Parathyroid adenoma (tissue), 2 donors: ENCODE results near the gene CCDC149.

Source experiments
- H2AFZ ChIP-seq: fragments of 300-600 bp; sonication (generic); one replicate; pipeline ENCODE4 v1.7.0; 2017; ENCODE audit warnings: antibody characterized with exemption, mild to moderate bottlenecking
- H3K27ac ChIP-seq: fragments of 300-600 bp; sonication (generic); one replicate; pipeline ENCODE4 v1.7.0; 2017
- H3K27me3 ChIP-seq: fragments of 300-600 bp; sonication (generic); one replicate; pipeline ENCODE4 v1.7.0; 2017; ENCODE audit warnings: low read length; ENCODE audit not compliant: control insufficient read depth, insufficient read depth
- H3K36me3 ChIP-seq: fragments of 300-600 bp; sonication (generic); one replicate; pipeline ENCODE4 v1.7.0; 2017; ENCODE audit warnings: low read length; ENCODE audit not compliant: control insufficient read depth, insufficient read depth
- H3K4me1 ChIP-seq: fragments of 300-600 bp; sonication (generic); one replicate; pipeline ENCODE4 v1.7.0; 2017; ENCODE audit warnings: control low read depth
- H3K4me2 ChIP-seq: fragments of 300-600 bp; sonication (generic); one replicate; pipeline ENCODE4 v1.7.0; 2017; ENCODE audit warnings: low read length
- H3K4me3 ChIP-seq: fragments of 300-600 bp; sonication (generic); one replicate; pipeline ENCODE4 v1.7.0; 2017; ENCODE audit warnings: low read depth, low read length
- H3K79me2 ChIP-seq: fragments of 300-600 bp; sonication (generic); one replicate; pipeline ENCODE4 v1.7.0; 2017; ENCODE audit warnings: control low read depth
- H3K9ac ChIP-seq: fragments of 300-600 bp; sonication (generic); one replicate; pipeline ENCODE4 v1.7.0; 2017; ENCODE audit warnings: mild to moderate bottlenecking
- H3K9me3 ChIP-seq: fragments of 300-600 bp; sonication (generic); one replicate; pipeline ENCODE4 v1.7.0; 2017; ENCODE audit warnings: low read length; ENCODE audit not compliant: control insufficient read depth
- TF ChIP-seq, protein P1 (sequence below): fragments of 300-600 bp; sonication (generic); IDR thresholded peaks from one replicate; pipeline ENCODE4 v1.7.0; 2017; ENCODE audit warnings: antibody characterized with exemption, mild to moderate bottlenecking
- donor health status: primary hyperparathyroidism.

The CCDC149 gene

DNA sequence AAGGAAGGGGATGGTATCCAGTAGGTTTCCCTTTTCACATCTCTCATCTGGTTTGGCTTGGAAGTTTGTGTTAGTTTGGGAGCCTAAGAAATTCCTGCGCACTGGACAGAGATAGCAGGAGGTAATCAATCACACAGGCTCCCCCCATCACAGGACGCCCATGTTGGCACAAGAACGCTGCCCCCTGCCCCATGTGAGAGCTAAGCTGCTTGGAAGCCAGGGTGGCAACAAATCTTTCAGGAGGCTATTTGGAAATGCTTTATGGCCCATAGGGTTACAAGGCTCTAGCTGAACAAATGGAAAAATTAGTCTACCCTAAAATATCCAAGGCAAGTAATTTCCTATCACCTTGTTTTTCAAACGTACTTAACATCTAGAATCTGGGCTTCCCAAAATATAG, 63.5 kb downstream of the CCDC149 start:
- Histone ChIP-seq H3K4me3 (no peak overlapping the region), H2AFZ (no peak overlapping the region), H3K4me1 (no peaks in the 10 kb centered on the region), H3K4me2 (no peak overlapping the region), H3K9ac (no peak overlapping the region), H3K79me2 (no peaks in the 10 kb centered on the region), H3K9me3 (no peaks in the 10 kb centered on the region), H3K36me3 (no peaks in the 10 kb centered on the region), H3K27me3 (no peaks in the 10 kb centered on the region), H3K27ac (no peak overlapping the region)
- TF ChIP-seq, protein P1, sequence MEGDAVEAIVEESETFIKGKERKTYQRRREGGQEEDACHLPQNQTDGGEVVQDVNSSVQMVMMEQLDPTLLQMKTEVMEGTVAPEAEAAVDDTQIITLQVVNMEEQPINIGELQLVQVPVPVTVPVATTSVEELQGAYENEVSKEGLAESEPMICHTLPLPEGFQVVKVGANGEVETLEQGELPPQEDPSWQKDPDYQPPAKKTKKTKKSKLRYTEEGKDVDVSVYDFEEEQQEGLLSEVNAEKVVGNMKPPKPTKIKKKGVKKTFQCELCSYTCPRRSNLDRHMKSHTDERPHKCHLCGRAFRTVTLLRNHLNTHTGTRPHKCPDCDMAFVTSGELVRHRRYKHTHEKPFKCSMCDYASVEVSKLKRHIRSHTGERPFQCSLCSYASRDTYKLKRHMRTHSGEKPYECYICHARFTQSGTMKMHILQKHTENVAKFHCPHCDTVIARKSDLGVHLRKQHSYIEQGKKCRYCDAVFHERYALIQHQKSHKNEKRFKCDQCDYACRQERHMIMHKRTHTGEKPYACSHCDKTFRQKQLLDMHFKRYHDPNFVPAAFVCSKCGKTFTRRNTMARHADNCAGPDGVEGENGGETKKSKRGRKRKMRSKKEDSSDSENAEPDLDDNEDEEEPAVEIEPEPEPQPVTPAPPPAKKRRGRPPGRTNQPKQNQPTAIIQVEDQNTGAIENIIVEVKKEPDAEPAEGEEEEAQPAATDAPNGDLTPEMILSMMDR, result no peak

- Histone ChIP-seq H3K27ac (no peak overlapping the region), H3K4me1 (no peaks in the 10 kb centered on the region), H3K4me3 (no peak overlapping the region), H3K79me2 (no peaks in the 10 kb centered on the region), H3K9ac (no peak overlapping the region), H3K36me3 (no peaks in the 10 kb centered on the region), H3K27me3 (no peaks in the 10 kb centered on the region), H2AFZ (no peak overlapping the region), H3K4me2 (no peak overlapping the region), H3K9me3 (no peaks in the 10 kb centered on the region)
- TF ChIP-seq, protein P1, result no peak
These were observed 66.1 kb downstream of the CCDC149 start for GRCh38 chr4:24846716-24847115.

DNA sequence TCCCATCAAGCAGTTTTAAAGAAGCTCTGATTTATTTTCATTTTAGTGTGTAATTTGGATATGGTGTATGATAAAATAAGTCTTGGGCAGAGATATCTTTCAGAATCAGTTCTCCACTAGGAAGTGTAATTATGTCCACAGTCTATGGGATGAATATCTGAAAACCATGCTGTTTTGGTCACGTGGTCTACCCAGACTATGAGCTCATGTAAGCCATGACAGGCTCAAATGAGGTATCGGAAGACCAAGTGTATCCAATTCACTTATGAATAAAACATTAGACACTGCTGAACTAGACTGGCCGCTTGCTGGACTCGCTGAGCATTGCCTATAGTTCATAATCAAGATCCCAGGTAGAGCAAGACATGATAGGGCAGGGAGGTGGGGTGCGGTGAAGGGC, 66.9 kb downstream of the CCDC149 start:
- no peak overlapping the region for H3K4me2 ChIP-seq
- no peaks in the 10 kb centered on the region for H3K36me3 ChIP-seq
- H3K9me3 ChIP-seq, result no peaks in the 10 kb centered on the region
- TF ChIP-seq, protein P1, result no peak
- H3K4me1 ChIP-seq, result no peaks in the 10 kb centered on the region
- H3K27ac ChIP-seq, result no peak overlapping the region
- no peak overlapping the region for H2AFZ ChIP-seq
- H3K4me3 ChIP-seq, result no peak overlapping the region
- no peak overlapping the region for H3K9ac ChIP-seq
- no peaks in the 10 kb centered on the region for H3K27me3 ChIP-seq
- H3K79me2 ChIP-seq, result no peaks in the 10 kb centered on the region

GRCh38 chr4:24845132-24845531, 67.7 kb downstream of the CCDC149 start:
- H3K27ac ChIP-seq, result no peak overlapping the region
- H3K9ac ChIP-seq, result no peak overlapping the region
- TF ChIP-seq, protein P1, result no peak
- no peaks in the 10 kb centered on the region for H3K4me1 ChIP-seq
- no peak overlapping the region for H3K4me3 ChIP-seq
- H2AFZ ChIP-seq, result no peak overlapping the region
- no peaks in the 10 kb centered on the region for H3K27me3 ChIP-seq
- no peaks in the 10 kb centered on the region for H3K36me3 ChIP-seq
- no peaks in the 10 kb centered on the region for H3K9me3 ChIP-seq
- no peak overlapping the region for H3K4me2 ChIP-seq
- no peaks in the 10 kb centered on the region for H3K79me2 ChIP-seq

- H3K36me3 ChIP-seq, result no peaks in the 10 kb centered on the region
- H2AFZ ChIP-seq, result no peak overlapping the region
- TF ChIP-seq, protein P1, result no peak
- H3K9me3 ChIP-seq, result no peaks in the 10 kb centered on the region
- H3K27me3 ChIP-seq, result no peaks in the 10 kb centered on the region
- no peak overlapping the region for H3K4me3 ChIP-seq
- H3K79me2 ChIP-seq, result no peaks in the 10 kb centered on the region
- H3K4me1 ChIP-seq, result no peaks in the 10 kb centered on the region
- H3K4me2 ChIP-seq, result no peak overlapping the region
- no peak overlapping the region for H3K27ac ChIP-seq
- H3K9ac ChIP-seq, result no peak overlapping the region
These were observed 69.7 kb downstream of the CCDC149 start for GRCh38 chr4:24843096-24843495.
